SU-DHL-6 (cell line): ENCODE measurements around the gene CFAP20DC.

Source experiments
- EZH2phosphoT487 ChIP-seq: fragments of 200-600 bp; sonication (generic), shearing (Covaris generic); conservative IDR thresholded peaks from 2 replicates; pipeline ENCODE4 v1.6.1; 2018; ENCODE audit warnings: mild to moderate bottlenecking, antibody characterized with exemption, low read length, moderate library complexity, mixed read lengths
- TF ChIP-seq, protein P1 (sequence below): fragments of 200-600 bp; sonication (generic); IDR thresholded peaks from one replicate; pipeline ENCODE4 v1.5.1; 2017; ENCODE audit warnings: antibody characterized with exemption, mild to moderate bottlenecking, low read length, moderate library complexity; ENCODE audit not compliant: insufficient read depth, poor library complexity, severe bottlenecking

GRCh38 chr3:59084583-59084982, 34.8 kb upstream of the CFAP20DC start:
- TF ChIP-seq, protein P1, sequence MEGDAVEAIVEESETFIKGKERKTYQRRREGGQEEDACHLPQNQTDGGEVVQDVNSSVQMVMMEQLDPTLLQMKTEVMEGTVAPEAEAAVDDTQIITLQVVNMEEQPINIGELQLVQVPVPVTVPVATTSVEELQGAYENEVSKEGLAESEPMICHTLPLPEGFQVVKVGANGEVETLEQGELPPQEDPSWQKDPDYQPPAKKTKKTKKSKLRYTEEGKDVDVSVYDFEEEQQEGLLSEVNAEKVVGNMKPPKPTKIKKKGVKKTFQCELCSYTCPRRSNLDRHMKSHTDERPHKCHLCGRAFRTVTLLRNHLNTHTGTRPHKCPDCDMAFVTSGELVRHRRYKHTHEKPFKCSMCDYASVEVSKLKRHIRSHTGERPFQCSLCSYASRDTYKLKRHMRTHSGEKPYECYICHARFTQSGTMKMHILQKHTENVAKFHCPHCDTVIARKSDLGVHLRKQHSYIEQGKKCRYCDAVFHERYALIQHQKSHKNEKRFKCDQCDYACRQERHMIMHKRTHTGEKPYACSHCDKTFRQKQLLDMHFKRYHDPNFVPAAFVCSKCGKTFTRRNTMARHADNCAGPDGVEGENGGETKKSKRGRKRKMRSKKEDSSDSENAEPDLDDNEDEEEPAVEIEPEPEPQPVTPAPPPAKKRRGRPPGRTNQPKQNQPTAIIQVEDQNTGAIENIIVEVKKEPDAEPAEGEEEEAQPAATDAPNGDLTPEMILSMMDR: no peak
- no peak for TF ChIP-seq EZH2phosphoT487
